Brain microvascular endothelial cell (primary cell): ENCODE data around the gene SLC25A51.

Source experiments
- DNase-seq: peaks from one replicate; pipeline ENCODE4 v3.0.0-alpha.2; 2020
- H3K27ac ChIP-seq: fragments of 250-450 bp; sonication (Bioruptor Pico); 2 replicates; pipeline ENCODE4 v1.5.1; 2020; ENCODE audit warnings: mild to moderate bottlenecking, moderate library complexity
- H3K27me3 ChIP-seq: fragments of 250-450 bp; sonication (Bioruptor Pico); replicated peaks from 2 replicates; pipeline ENCODE4 v1.5.1; 2020; ENCODE audit warnings: mild to moderate bottlenecking
- H3K36me3 ChIP-seq: fragments of 250-450 bp; sonication (Bioruptor Pico); replicated peaks from 2 replicates; pipeline ENCODE4 v1.5.1; 2020; ENCODE audit warnings: mild to moderate bottlenecking
- H3K4me3 ChIP-seq: 2 replicates; pipeline ENCODE4 v1.5.1; 2011; ENCODE audit warnings: low read depth, mild to moderate bottlenecking, control low read depth, low read length, moderate library complexity
- in situ Hi-C: cut with HindIII; loops from 2 replicates; pipeline ENCODE4 v1.10.0; 2017; ENCODE audit warnings: low sequenced_read_pairs, low pct_ligation_motif_present
- TF ChIP-seq, protein P1 (sequence below): IDR thresholded peaks from 2 replicates; pipeline ENCODE4 v1.5.1; 2011; ENCODE audit warnings: low read depth, mild to moderate bottlenecking, moderate library complexity, low read length, control low read depth, inconsistent platforms; ENCODE audit errors: missing control alignments

The SLC25A51 gene

DNA sequence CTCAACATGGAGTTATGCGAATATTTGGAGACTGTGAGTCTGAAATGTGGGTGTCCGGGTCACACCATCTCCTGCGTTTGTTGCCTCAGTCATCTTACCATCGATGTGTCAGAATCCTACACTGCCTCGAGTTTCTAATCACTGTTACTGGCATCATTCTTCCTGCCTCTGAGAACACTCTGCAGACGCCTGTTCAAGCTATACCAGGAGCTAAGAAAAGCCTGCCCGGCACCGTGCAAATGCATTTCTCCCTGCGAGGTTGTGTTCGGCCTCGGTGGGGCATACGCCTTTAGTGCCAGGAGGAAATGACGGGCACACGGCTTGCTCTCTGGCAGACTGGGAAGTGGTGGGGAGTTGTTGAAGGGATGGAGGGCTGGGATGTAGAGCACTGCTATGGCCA lies 31.2 kb upstream of the SLC25A51 start:
- Histone ChIP-seq H3K4me3 (no peak overlapping the region), H3K27ac (no peak overlapping the region), H3K27me3 (no peaks in the 10 kb centered on the region), H3K36me3 (peaks cover 6% of the 10 kb centered on the region)
- TF ChIP-seq, protein P1, sequence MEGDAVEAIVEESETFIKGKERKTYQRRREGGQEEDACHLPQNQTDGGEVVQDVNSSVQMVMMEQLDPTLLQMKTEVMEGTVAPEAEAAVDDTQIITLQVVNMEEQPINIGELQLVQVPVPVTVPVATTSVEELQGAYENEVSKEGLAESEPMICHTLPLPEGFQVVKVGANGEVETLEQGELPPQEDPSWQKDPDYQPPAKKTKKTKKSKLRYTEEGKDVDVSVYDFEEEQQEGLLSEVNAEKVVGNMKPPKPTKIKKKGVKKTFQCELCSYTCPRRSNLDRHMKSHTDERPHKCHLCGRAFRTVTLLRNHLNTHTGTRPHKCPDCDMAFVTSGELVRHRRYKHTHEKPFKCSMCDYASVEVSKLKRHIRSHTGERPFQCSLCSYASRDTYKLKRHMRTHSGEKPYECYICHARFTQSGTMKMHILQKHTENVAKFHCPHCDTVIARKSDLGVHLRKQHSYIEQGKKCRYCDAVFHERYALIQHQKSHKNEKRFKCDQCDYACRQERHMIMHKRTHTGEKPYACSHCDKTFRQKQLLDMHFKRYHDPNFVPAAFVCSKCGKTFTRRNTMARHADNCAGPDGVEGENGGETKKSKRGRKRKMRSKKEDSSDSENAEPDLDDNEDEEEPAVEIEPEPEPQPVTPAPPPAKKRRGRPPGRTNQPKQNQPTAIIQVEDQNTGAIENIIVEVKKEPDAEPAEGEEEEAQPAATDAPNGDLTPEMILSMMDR: no peak
- in situ Hi-C loops: no loop called here
- DNase-seq: no peak

DNA sequence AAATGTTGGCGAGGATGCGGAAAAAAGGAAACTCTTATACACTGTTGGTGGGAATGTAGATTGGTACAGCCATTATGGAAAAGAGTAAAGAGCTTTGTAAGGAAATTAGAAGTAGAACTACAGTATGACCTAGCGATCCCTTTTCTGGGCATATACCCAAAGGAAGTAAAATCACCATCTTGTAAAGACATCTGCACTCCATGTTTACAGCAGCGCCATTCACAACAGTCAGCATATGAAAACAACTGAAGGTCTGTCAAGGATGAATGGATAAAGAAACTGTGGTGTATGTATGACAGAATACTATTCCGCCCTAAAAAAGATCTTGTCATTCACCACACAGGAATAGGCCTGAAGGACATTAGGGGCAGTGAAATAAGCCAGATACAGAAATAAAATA lies 27.7 kb upstream of the SLC25A51 start:
- in situ Hi-C loops: no loop called here
- TF ChIP-seq, protein P1: no peak
- H3K27ac ChIP-seq: no peak overlapping the region
- H3K27me3 ChIP-seq: no peaks in the 10 kb centered on the region
- H3K4me3 ChIP-seq: no peak overlapping the region
- H3K36me3 ChIP-seq: peaks cover 3% of the 10 kb centered on the region
- DNase-seq: no peak

DNA sequence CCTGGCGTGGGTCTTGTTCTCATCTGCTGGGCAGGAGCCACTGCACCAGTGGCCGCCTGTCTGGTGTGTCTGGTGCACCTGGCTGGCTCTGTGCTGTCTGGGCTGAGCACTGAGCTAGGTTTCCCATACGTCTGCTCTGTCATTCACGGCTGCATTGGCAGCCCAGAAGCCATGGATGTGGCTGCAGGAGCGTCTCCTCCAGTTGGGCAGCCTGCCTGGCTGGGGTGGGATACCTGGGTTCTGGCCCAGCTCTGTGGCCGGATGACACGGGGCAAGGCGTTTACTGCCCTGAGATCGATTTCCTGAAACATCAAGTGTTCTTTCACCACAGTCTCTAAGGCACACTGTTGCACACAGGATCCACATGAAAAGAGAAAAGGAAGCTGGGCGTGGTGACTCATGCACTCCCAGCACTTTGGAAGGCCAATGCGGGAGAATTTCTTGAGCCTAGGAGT lies 25.5 kb upstream of the SLC25A51 start:
- H3K27me3 ChIP-seq: no peaks in the 10 kb centered on the region
- peak; percentile 74 for DNase-seq
- H3K4me3 ChIP-seq: no peak overlapping the region
- TF ChIP-seq, protein P1: no peak
- H3K36me3 ChIP-seq: peaks cover 3% of the 10 kb centered on the region
- in situ Hi-C loops: no loop called here
- peak overlapping the region; percentile 34 for H3K27ac ChIP-seq

DNA sequence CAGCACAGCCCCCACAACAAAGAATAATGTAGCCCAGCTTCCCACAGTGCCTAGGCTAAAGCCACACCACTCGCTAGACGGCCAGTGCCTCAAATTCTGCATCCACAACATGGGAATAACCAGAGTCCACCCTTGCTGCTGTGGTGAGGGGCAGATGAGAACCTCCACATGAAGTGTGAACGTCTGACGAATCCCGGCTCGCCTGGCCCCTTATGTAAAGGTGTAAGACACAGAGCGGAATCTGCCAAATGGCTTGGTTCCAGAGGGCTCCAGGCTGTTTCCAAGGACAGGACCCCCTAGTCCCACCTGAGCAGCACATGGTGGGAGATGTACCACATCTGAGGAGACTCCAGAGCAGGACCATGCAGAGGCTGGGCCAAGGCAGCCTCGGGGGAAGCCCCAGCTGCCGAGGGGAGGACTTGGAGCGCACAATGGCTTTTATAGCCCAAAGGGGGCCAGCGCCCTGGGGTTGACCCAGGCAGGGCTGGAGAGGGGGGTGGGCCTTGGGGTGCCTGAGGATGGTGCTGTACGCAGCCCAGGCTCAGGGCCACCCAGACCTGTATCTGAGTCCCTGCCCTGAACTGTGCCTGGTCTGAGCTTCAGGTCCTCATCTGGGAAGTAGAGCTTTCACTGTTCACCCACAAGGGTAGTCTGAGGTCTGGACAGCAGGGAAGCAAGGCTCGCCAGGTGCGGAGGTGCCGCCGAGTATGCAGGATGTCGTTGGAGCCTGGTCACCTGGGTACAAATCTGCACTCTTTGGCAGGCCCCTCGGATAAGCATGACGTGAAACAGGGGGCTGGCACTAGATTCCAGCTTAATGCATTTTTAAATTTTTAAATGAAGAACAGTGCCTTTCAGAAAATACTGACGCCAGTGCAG lies 24.9 kb upstream of the SLC25A51 start:
- no peak for DNase-seq
- in situ Hi-C loops: no loop called here
- H3K36me3 ChIP-seq: peaks cover 3% of the 10 kb centered on the region
- H3K27me3 ChIP-seq: no peaks in the 10 kb centered on the region
- TF ChIP-seq, protein P1: no peak
- no peak overlapping the region for H3K4me3 ChIP-seq
- H3K27ac ChIP-seq: peak overlapping the region; percentile 34

DNA sequence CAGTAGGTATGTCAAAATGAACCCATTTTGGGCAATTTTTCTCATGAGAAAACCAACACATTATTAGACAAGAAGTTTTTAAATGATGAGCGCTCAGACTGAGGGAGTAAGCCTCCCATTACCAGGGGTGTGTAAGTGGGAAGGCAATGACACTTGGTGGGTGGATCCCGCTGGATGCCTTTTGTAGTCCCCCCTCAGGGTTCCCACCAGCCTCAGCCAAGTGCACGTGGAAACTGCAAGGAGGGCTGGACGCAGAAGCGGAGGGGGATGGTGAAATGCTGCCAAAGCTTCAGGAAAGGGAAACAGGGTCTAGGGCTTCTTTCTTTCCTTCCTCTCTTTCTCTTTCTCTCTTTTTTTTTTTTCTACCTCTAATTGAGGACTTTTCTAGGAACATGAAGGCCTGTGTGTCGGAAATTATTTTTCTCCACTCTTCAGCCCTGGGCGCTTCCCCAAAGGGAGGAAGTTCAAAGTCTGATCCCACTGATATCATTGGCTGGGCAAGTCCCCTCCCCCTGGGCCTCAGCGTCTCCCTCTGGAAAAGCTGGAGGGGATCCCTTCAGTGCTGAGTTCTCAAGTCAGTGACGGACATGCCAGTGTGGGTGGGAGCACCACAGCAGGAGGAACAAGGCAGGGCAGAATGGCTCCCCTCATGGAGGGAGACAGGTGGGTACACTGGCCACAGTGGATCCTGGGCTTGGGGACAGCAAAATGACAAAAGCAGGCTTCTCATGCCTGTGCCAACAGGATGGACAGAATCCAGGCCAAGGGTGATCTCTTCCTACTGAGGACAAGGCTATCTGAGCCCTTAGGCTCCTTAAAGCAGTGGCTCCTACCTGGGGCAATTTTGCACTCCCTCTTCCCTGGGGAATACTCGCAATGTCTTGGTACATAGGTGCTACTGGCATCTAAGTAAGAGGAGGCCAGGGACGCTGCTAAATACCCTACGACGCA lies 23.9 kb upstream of the SLC25A51 start:
- no peak overlapping the region for H3K27ac ChIP-seq
- peaks cover 3% of the 10 kb centered on the region for H3K36me3 ChIP-seq
- H3K4me3 ChIP-seq: no peak overlapping the region
- DNase-seq: no peak
- TF ChIP-seq, protein P1: no peak
- in situ Hi-C loops: no loop called here
- H3K27me3 ChIP-seq: no peaks in the 10 kb centered on the region
